MM.1S (cell line): ENCODE results near the gene NACA2.
"Not testable (repeated sequence)": the region's sequence is repeated elsewhere in the genome, so short reads cannot be mapped to it uniquely, and the experiment has no call there.

Experiments used
- DNase-seq: peaks from one replicate; pipeline ENCODE4 v3.0.0-alpha.2; 2015
- H2AFZ ChIP-seq: fragments of 300-600 bp; sonication (generic); 2 replicates; pipeline ENCODE4 v1.6.0; 2016; ENCODE audit warnings: antibody characterized with exemption, low read length
- H3F3A ChIP-seq: fragments of 300-600 bp; sonication (generic); 2 replicates; pipeline ENCODE4 v1.6.1; 2016; ENCODE audit warnings: mild to moderate bottlenecking, antibody characterized with exemption, low read length, moderate library complexity, mixed read lengths; ENCODE audit not compliant: insufficient read depth
- H3K27ac ChIP-seq: fragments of 300-600 bp; sonication (generic); 2 replicates; pipeline ENCODE4 v1.5.1; 2016; ENCODE audit warnings: mild to moderate bottlenecking, low read length
- H3K27me3 ChIP-seq: fragments of 300-600 bp; sonication (generic); replicated peaks from 2 replicates; pipeline ENCODE4 v1.6.0; 2016; ENCODE audit warnings: low read length; ENCODE audit not compliant: insufficient read depth
- H3K36me3 ChIP-seq: fragments of 300-600 bp; sonication (generic); replicated peaks from 2 replicates; pipeline ENCODE4 v1.6.1; 2016; ENCODE audit warnings: mild to moderate bottlenecking, low read length, mixed read lengths; ENCODE audit not compliant: insufficient read depth
- H3K4me1 ChIP-seq: fragments of 300-600 bp; sonication (generic); 2 replicates; pipeline ENCODE4 v1.6.1; 2016; ENCODE audit warnings: low read length, mixed read lengths
- H3K4me2 ChIP-seq: fragments of 300-600 bp; sonication (generic); 2 replicates; pipeline ENCODE4 v1.6.0; 2016; ENCODE audit warnings: low read depth, low read length
- H3K4me3 ChIP-seq: fragments of 300-600 bp; sonication (generic); 2 replicates; pipeline ENCODE4 v1.5.1; 2016; ENCODE audit warnings: low read length, mixed read lengths
- H3K79me2 ChIP-seq: fragments of 300-600 bp; sonication (generic); 2 replicates; pipeline ENCODE4 v1.6.1; 2016; ENCODE audit warnings: mixed run types, low read length, mixed read lengths
- H3K9ac ChIP-seq: fragments of 300-600 bp; sonication (generic); 2 replicates; pipeline ENCODE4 v1.6.1; 2016; ENCODE audit warnings: low read length, mixed read lengths
- H3K9me2 ChIP-seq: fragments of 300-600 bp; sonication (generic); replicated peaks from 2 replicates; pipeline ENCODE4 v1.6.1; 2016; ENCODE audit warnings: mild to moderate bottlenecking, low read length, mixed read lengths; ENCODE audit not compliant: insufficient read depth
- H3K9me3 ChIP-seq: fragments of 300-600 bp; sonication (generic); replicated peaks from 2 replicates; pipeline ENCODE4 v1.6.1; 2016; ENCODE audit warnings: mild to moderate bottlenecking, low read length, mixed read lengths; ENCODE audit not compliant: insufficient read depth
- H4K20me1 ChIP-seq: fragments of 300-600 bp; sonication (generic); 2 replicates; pipeline ENCODE4 v1.6.1; 2016; ENCODE audit warnings: mild to moderate bottlenecking, low read length, moderate library complexity, mixed read lengths; ENCODE audit not compliant: insufficient read depth
- CTCF ChIP-seq: fragments of 300-600 bp; sonication (generic); IDR thresholded peaks from 2 replicates; pipeline ENCODE4 v1.5.1; 2016; ENCODE audit warnings: antibody characterized with exemption, low read length, mixed read lengths
- EZH2 ChIP-seq: fragments of 300-600 bp; sonication (generic); optimal IDR thresholded peaks from 2 replicates; pipeline ENCODE3; 2017; ENCODE audit warnings: low read depth, mild to moderate bottlenecking, antibody characterized with exemption, low read length, mixed read lengths
- EZH2phosphoT487 ChIP-seq: fragments of 300-600 bp; sonication (generic); IDR thresholded peaks from 2 replicates; pipeline ENCODE4 v1.6.1; 2018; ENCODE audit warnings: antibody characterized with exemption, low read length

NACA2 gene

GRCh38 chr17:61568219-61569072 lies 22.6 kb downstream of the NACA2 start:
- Histone ChIP-seq H4K20me1 (no peaks in the 10 kb centered on the region), H3K4me2 (no peak overlapping the region), H3K79me2 (no peaks in the 10 kb centered on the region), H3F3A (no peaks in the 10 kb centered on the region), H3K27me3 (no peaks in the 10 kb centered on the region), H3K9me3 (no peaks in the 10 kb centered on the region), H2AFZ (no peak overlapping the region), H3K9me2 (no peaks in the 10 kb centered on the region), H3K4me3 (no peak overlapping the region), H3K4me1 (no peaks in the 10 kb centered on the region), H3K9ac (no peak overlapping the region), H3K27ac (no peak overlapping the region), H3K36me3 (no peaks in the 10 kb centered on the region)
- TF ChIP-seq CTCF: no peak
- TF ChIP-seq EZH2phosphoT487: no peak
- TF ChIP-seq EZH2: no peak
- no peak for DNase-seq

GRCh38 chr17:61567045-61567802 lies 23.8 kb downstream of the NACA2 start:
- TF ChIP-seq CTCF: no peak
- TF ChIP-seq EZH2phosphoT487: no peak
- no peak for TF ChIP-seq EZH2
- no peak overlapping the region for H3K4me3 ChIP-seq
- H3K9me3 ChIP-seq: no peaks in the 10 kb centered on the region
- H3K9ac ChIP-seq: no peak overlapping the region
- H3K4me2 ChIP-seq: no peak overlapping the region
- no peaks in the 10 kb centered on the region for H3K4me1 ChIP-seq
- H3K9me2 ChIP-seq: no peaks in the 10 kb centered on the region
- H2AFZ ChIP-seq: no peak overlapping the region
- H3F3A ChIP-seq: no peaks in the 10 kb centered on the region
- H3K27ac ChIP-seq: no peak overlapping the region
- H3K27me3 ChIP-seq: no peaks in the 10 kb centered on the region
- no peaks in the 10 kb centered on the region for H3K36me3 ChIP-seq
- H3K79me2 ChIP-seq: no peaks in the 10 kb centered on the region
- H4K20me1 ChIP-seq: no peaks in the 10 kb centered on the region
- no peak for DNase-seq

GRCh38 chr17:61566448-61566847 lies 24.6 kb downstream of the NACA2 start:
- not testable (repeated sequence) for H3K9ac ChIP-seq, H3K9me2 ChIP-seq, H3K9me3 ChIP-seq, H3K79me2 ChIP-seq, H3F3A ChIP-seq, H4K20me1 ChIP-seq, H3K27ac ChIP-seq, H3K4me2 ChIP-seq, H2AFZ ChIP-seq, DNase-seq, H3K36me3 ChIP-seq, H3K27me3 ChIP-seq, H3K4me1 ChIP-seq, H3K4me3 ChIP-seq

GRCh38 chr17:61565850-61566249 lies 25.2 kb downstream of the NACA2 start:
- not testable (repeated sequence) for H3K27me3 ChIP-seq, H3K27ac ChIP-seq, DNase-seq, H3K4me1 ChIP-seq, H3F3A ChIP-seq, H3K9me3 ChIP-seq, H4K20me1 ChIP-seq, H3K9ac ChIP-seq, H3K79me2 ChIP-seq, H3K9me2 ChIP-seq, H2AFZ ChIP-seq, H3K4me3 ChIP-seq, H3K36me3 ChIP-seq, H3K4me2 ChIP-seq
